IMR-90 (cell line): ENCODE data around the gene ALKBH7. TPM values are rescaled to one million over a fixed set of nuclear protein-coding genes. Genes with fewer than 3 reads are reported as not detected.
A peak's percentile ranks its signal among the peaks of the same experiment; 100 is the strongest.

Experiments used
- ATAC-seq: fragments of 200-7000 bp; cut with Tn5 transposase; 2 replicates; pipeline ENCODE4 v1.9.1; 2020; ENCODE audit warnings: low read depth, mild to moderate bottlenecking, moderate library complexity
- BruUV-seq: library from RNA; stranded (reverse); fragments of 400-500 nt; replicated peaks from 2 replicates; lab custom pipeline; 2021; lab: Mats Ljungman, UMichigan
- CTCF ChIA-PET: fragments of 300-600 bp; formaldehyde crosslinking; extraction: SDS; loops from one replicate; lab custom pipeline; 2021; ENCODE audit warnings: antibody characterized with exemption; lab: Yijun Ruan, JAX
- POLR2A ChIA-PET: fragments of 300-600 bp; sonication (Branson Sonifier 250); formaldehyde crosslinking; loops from one replicate; lab custom pipeline; 2022; ENCODE audit warnings: antibody characterized with exemption; ENCODE audit not compliant: unreplicated experiment; lab: Charles Lee
- DNase-seq: peaks from one replicate; pipeline ENCODE4 v3.0.0; 2013
- H2AFZ ChIP-seq: replicated peaks from 2 replicates; pipeline ENCODE3; 2013; ENCODE audit warnings: low read length, mild to moderate bottlenecking; ENCODE audit not compliant: poor library complexity
- H2AK5ac ChIP-seq: 2 replicates; pipeline ENCODE4 v1.6.1; 2013; ENCODE audit warnings: low read depth, low read length, inconsistent platforms
- H2AK9ac ChIP-seq: replicated peaks from 2 replicates; pipeline ENCODE3; 2013; ENCODE audit warnings: mild to moderate bottlenecking, low read depth, low read length, moderate library complexity; ENCODE audit not compliant: poor library complexity
- H2BK120ac ChIP-seq: 2 replicates; pipeline ENCODE4 v1.6.1; 2013; ENCODE audit warnings: low read depth, low read length, inconsistent platforms
- H2BK15ac ChIP-seq: 3 replicates; pipeline ENCODE4 v1.6.1; 2013; ENCODE audit warnings: low read depth, low read length, inconsistent platforms
- H2BK20ac ChIP-seq: 2 replicates; pipeline ENCODE4 v1.6.1; 2013; ENCODE audit warnings: low read depth, mild to moderate bottlenecking, inconsistent platforms, low read length, moderate library complexity
- H2BK5ac ChIP-seq: 2 replicates; pipeline ENCODE4 v1.6.1; 2013; ENCODE audit warnings: mild to moderate bottlenecking, low read depth, low read length, inconsistent platforms; ENCODE audit not compliant: poor library complexity, severe bottlenecking
- H3K14ac ChIP-seq: replicated peaks from 2 replicates; pipeline ENCODE4 v1.6.1; 2013; ENCODE audit warnings: low read depth, low read length, inconsistent platforms
- H3K18ac ChIP-seq: 2 replicates; pipeline ENCODE4 v1.6.1; 2013; ENCODE audit warnings: low read depth, low read length, control low read depth
- H3K23ac ChIP-seq: 2 replicates; pipeline ENCODE4 v1.6.1; 2013; ENCODE audit warnings: low read depth, low read length, inconsistent platforms
- H3K27ac ChIP-seq: 2 replicates; pipeline ENCODE4 v1.5.1; 2013; ENCODE audit warnings: mild to moderate bottlenecking, control low read depth, low read length; ENCODE audit not compliant: insufficient read depth
- H3K27me3 ChIP-seq: 2 replicates; pipeline ENCODE4 v1.6.1; 2013; ENCODE audit warnings: low read length; ENCODE audit not compliant: control insufficient read depth, insufficient read depth
- H3K36me3 ChIP-seq: 2 replicates; pipeline ENCODE4 v1.6.1; 2013; ENCODE audit warnings: low read length, mixed read lengths; ENCODE audit not compliant: control insufficient read depth, insufficient read depth
- H3K4ac ChIP-seq: 2 replicates; pipeline ENCODE4 v1.6.1; 2013; ENCODE audit warnings: low read depth, low read length, inconsistent platforms
- H3K4me1 ChIP-seq: 2 replicates; pipeline ENCODE4 v1.6.1; 2013; ENCODE audit warnings: low read length, mixed read lengths; ENCODE audit not compliant: control insufficient read depth, insufficient read depth
- H3K4me2 ChIP-seq: 2 replicates; pipeline ENCODE4 v1.6.1; 2013; ENCODE audit warnings: low read depth, mild to moderate bottlenecking, control low read depth, low read length, moderate library complexity
- H3K4me3 ChIP-seq: 2 replicates; pipeline ENCODE4 v1.5.1; 2013; ENCODE audit warnings: low read depth, mild to moderate bottlenecking, control low read depth, low read length, moderate library complexity; ENCODE audit not compliant: insufficient read depth
- H3K56ac ChIP-seq: 2 replicates; pipeline ENCODE4 v1.6.1; 2013; ENCODE audit warnings: low read length, inconsistent platforms; ENCODE audit not compliant: insufficient read depth; ENCODE audit errors: extremely low read depth
- H3K79me1 ChIP-seq, 2 experiments: 2 replicates each; pipeline ENCODE4 v1.6.1; 2013; ENCODE audit warnings: low read length in 2 of 2, inconsistent platforms in 1 of 2, low read depth in 1 of 2
- H3K9ac ChIP-seq: 2 replicates; pipeline ENCODE4 v1.6.1; 2013; ENCODE audit warnings: low read depth, low read length, control low read depth
- H3K9me1 ChIP-seq: 2 replicates; pipeline ENCODE4 v1.6.1; 2013; ENCODE audit warnings: low read length, inconsistent platforms; ENCODE audit not compliant: insufficient read depth
- H3K9me3 ChIP-seq: 2 replicates; pipeline ENCODE4 v1.6.1; 2013; ENCODE audit warnings: low read length; ENCODE audit not compliant: control insufficient read depth, insufficient read depth
- H4K20me1 ChIP-seq: 2 replicates; pipeline ENCODE4 v1.6.1; 2013; ENCODE audit warnings: low read length, inconsistent platforms; ENCODE audit not compliant: insufficient read depth
- H4K5ac ChIP-seq: 2 replicates; pipeline ENCODE4 v1.6.1; 2013; ENCODE audit warnings: mild to moderate bottlenecking, low read depth, low read length, control low read depth
- H4K8ac ChIP-seq, 2 experiments: 2 replicates each; pipeline ENCODE4 v1.6.1; 2013; ENCODE audit warnings: low read depth in 2 of 2, low read length in 2 of 2, control low read depth in 1 of 2, inconsistent platforms in 1 of 2
- H4K91ac ChIP-seq: 2 replicates; pipeline ENCODE4 v1.6.1; 2013; ENCODE audit warnings: low read depth, low read length, inconsistent platforms; ENCODE audit not compliant: insufficient read depth
- CEBPB ChIP-seq: IDR thresholded peaks from 2 replicates; pipeline ENCODE4 v1.6.1; 2012; ENCODE audit warnings: low read depth, low read length, improper control_type of control experiment
- FOS ChIP-seq: fragments of 150-350 bp; IDR thresholded peaks from 2 replicates; pipeline ENCODE4 v1.6.1; 2016; ENCODE audit warnings: low read depth, low read length
- MAZ ChIP-seq: IDR thresholded peaks from 2 replicates; pipeline ENCODE4 v1.6.1; 2012; ENCODE audit warnings: low read depth, mild to moderate bottlenecking, low read length, improper control_type of control experiment, moderate library complexity, borderline replicate concordance
- WGBS, 2 experiments: methylation state at CpG; one replicate each; pipeline versions ENCODE4 v1.1.5 to v1.1.7; 2013; ENCODE audit warnings: missing lambda C conversion rate in 2 of 2; ENCODE audit not compliant: insufficient read length in 1 of 2; ENCODE audit errors: extremely low coverage in 2 of 2; 5-methylcytosine and 5-hydroxymethylcytosine counted together
- dilution Hi-C: fragments of 300-500 bp; cut with HindIII; formaldehyde crosslinking; loops from one replicate; pipeline ENCODE4 v1.14.3; 2018; ENCODE audit warnings: low sequenced_read_pairs; ENCODE audit not compliant: unreplicated experiment
- in situ Hi-C: fragments of 300-500 bp; cut with MboI; formaldehyde crosslinking; loops from 3 replicates; pipeline ENCODE4 v1.14.3; 2019; ENCODE audit warnings: low sequenced_read_pairs, inconsistent platforms, mixed read lengths
- intact Hi-C: fragments of 100-400 bp; cut with micrococcal nuclease; formaldehyde crosslinking; loops from 2 replicates; pipeline ENCODE4 v1.10.0; 2022
- polyA plus RNA-seq, 3 experiments: library from polyadenylated mRNA; depleted of rRNA; stranded (reverse); fragments of >200 nt; gene quantifications; 2 replicates each; pipeline ENCODE4 v1.2.3, GENCODE V29; 2012; ENCODE audit warnings: low replicate concordance in 1 of 3
- total RNA-seq: library from RNA; depleted of rRNA; stranded (reverse); fragments of >200 nt; gene quantifications from 2 replicates; pipeline ENCODE4 v1.2.3, GENCODE V29; 2012

The ALKBH7 gene
- total and polyA plus RNA-seq, 2 of the 4 experiments (the other 2 are of a cell fraction) = 9.3 to 22.5 TPM

DNA sequence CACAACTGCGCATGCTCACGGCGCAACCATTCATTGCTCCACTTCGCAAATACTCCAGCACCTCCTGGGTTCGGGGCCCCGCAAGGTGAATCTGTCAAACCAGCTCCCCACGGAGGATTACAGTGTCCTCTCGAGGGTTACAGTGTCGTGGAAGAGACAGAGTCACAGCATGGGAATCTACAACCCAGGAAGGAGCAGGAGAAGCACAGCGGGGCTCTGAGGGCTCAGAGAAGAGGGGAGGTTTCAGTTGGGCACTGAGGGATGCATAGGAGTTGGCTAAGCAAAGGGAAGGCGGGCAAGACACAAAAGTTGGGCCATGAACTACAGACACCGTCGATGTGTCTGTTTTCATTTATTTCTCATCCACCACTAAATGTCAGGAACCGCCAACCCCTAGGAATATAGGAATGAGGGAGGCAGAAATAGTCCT lies 21.4 kb downstream of the ALKBH7 start:
- H4K91ac ChIP-seq = peak overlapping the region; percentile 94
- no peak for ATAC-seq
- H2BK20ac ChIP-seq = peak overlapping the region; percentile 84; the same call in 1 of the 2 replicates
- H2BK5ac ChIP-seq = peak overlapping the region; percentile 88
- intact Hi-C loops (loop anchor here (1.0 kb wide), 2 partner anchors 21 to 176 kb away; no protein-coding TSS in a partner anchor), dilution Hi-C loops (no loop called here), in situ Hi-C loops (no loop called here)
- H3K23ac ChIP-seq = peak overlapping the region; percentile 76; the same call in 1 of the 2 replicates
- peak overlapping the region; percentile 50 for H3K56ac ChIP-seq
- H2AFZ ChIP-seq = peak overlapping the region; percentile 99
- H3K9ac ChIP-seq = peak overlapping the region; percentile 81
- H3K4ac ChIP-seq = peak overlapping the region; percentile 98
- peak overlapping the region; percentile 76 for H3K4me2 ChIP-seq
- H4K5ac ChIP-seq = peak overlapping the region; percentile 90
- H4K20me1 ChIP-seq = no peaks in the 10 kb centered on the region
- peak overlapping the region; percentile 66 for H3K4me3 ChIP-seq
- H3K27ac ChIP-seq = peak overlapping the region; percentile 90
- BruUV-seq = no TSS peak
- no peaks in the 10 kb centered on the region for H3K27me3 ChIP-seq
- peaks cover 9 to 26% of the 10 kb centered on the region in 2 experiments; a peak in 3 of 4 replicates for H3K79me1 ChIP-seq
- H4K8ac ChIP-seq = peak overlapping the region; percentile 96 to 100
- CTCF ChIA-PET = no interaction called here
- POLR2A ChIA-PET = interaction anchor here (0.7 kb wide), 1 partner anchor 22 kb away, joined by 3 read pairs; the partner anchor contains the start of gene ALKBH7
- H2BK120ac ChIP-seq = peak overlapping the region; percentile 67
- H3K4me1 ChIP-seq = peaks cover 11% of the 10 kb centered on the region
- peak overlapping the region; percentile 92 for H3K14ac ChIP-seq
- H3K9me1 ChIP-seq = peaks cover 10% of the 10 kb centered on the region
- H3K9me3 ChIP-seq = no peaks in the 10 kb centered on the region
- WGBS, 2 experiments = 33% methylated on average over 6 of the region's 14 CpGs; no CpG with 5 or more reads in 1 of the 2 experiments
- H3K18ac ChIP-seq = peak overlapping the region; percentile 35
- H2AK5ac ChIP-seq = peak overlapping the region; percentile 89
- DNase-seq = no peak
- H2AK9ac ChIP-seq = peak overlapping the region; percentile 97
- H3K36me3 ChIP-seq = peaks cover 13% of the 10 kb centered on the region
- TF ChIP-seq FOS (no peak), CEBPB (0 out of 2 replicates have a peak, but pooled peaks have one; percentile 30), MAZ (no peak)
- H2BK15ac ChIP-seq = no peak overlapping the region; the same call in 2 of the 3 replicates
